ENCODE results near the gene PDE4B.

The PDE4B gene

DNA sequence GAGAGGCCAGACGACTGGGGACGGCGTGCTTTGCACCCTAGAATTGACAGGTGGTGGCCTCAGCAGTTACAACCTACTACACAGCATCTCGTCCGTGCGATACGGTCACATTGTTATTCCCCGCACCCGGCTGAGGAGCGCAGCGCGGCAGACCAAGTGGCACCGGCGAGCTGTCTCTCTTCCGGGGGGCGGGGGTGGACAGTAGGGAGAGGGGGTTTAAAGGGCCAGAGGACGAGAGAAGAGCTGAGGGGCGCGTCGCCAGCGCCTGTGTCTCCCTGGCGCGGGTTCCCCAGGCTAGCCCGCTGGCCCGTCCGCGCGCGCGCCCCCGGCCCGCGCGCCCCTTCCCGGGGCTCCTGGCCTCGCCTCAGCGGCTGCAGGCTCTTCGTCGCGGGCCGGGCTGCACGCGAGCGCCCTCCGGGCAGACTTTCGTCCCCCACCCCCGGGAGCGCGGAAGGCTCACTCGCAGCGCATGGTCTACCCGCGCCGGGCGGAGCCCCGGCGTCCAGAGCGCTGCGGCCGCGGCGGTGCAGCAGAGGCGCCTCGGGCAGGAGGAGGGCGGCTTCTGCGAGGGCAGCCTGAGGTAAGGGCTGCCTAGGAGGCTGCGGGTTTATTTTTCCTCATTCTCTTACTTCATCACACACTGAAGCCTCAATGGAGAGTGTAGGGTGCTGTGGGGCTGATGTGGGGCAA is at the start of gene PDE4B:
TSS of gene PDE4B (plus strand) at position 227 of the 690 bp plus-strand sequence.
- no peak for DNase-seq

DNA sequence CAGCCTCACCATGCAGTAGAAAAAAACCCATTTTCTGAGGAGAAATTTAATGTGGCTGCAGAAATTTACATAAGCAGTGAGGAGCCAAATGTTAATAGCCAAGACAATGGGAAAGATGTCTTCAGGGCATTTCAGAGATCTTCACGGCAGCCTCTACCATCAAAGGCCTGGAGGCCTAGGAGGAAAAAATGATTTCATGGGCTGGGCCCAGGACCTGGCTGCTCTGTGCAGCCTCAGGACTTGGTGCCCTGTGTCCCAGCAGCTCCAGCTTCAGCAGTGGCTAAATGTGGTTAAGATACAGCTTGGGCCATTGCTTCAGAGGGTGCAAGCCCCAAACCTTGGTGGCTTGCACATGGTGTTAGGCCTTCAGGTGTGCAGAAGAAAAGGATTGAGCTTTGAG is 48.0 kb upstream of the PDE4B start:
- no peak for DNase-seq

DNA sequence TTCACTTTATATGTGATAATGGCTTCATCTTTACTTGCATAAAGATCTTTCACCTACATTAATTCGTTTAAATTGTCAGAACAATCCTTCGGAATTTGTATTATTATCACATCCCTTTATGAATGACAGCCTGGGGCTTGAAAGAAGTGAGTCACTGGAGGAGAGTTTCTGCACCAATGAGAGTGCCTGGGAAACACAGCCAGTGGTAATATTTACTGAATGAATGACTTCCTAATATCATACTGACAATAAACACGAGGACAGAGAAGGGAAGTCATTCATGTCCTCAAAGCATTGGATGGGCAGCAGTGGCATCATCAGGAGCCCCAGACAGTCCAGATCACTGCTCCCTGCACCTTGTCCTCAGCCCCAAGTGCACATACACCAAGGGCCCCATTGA is 40.7 kb upstream of the PDE4B start:
- no peak for DNase-seq

DNA sequence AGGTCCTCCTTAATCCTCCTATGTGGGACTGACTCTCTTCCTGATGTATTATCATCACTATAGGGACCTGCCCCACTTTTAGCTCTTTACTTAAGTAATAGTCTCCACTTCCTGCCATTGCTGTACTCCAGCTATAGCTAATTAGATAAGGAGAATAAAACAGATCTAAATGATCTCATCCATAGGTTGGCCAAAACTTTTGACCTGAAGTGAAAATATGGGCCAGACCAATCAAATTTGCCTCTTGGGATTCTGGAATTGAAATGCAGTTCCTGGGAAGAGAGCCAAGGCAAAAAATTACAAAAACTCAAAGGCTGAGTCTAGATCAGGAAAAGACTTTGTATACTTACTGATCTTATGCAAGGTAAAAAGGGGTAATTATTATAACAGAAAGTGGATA is 36.1 kb upstream of the PDE4B start:
- DNase-seq, result no peak

DNA sequence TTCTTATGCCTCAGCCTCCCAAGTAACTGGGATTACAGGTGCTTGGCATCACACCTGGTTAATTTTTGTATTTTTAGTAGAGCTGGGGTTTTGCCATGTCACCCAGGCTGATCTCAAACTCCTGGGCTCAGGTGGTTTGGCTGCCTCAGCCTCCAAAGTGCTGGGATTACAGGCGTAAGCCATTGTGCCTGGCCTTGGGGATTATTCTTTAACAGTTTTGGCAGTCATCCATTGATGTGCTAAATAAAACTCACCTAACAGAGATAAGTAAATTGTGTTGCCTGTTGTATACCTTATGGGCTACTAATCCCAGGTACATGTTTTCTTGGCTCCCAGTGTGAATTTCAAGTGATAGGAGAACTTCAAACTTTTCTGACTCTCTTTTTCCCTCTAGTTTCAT is 35.2 kb upstream of the PDE4B start:
- no peak for DNase-seq

DNA sequence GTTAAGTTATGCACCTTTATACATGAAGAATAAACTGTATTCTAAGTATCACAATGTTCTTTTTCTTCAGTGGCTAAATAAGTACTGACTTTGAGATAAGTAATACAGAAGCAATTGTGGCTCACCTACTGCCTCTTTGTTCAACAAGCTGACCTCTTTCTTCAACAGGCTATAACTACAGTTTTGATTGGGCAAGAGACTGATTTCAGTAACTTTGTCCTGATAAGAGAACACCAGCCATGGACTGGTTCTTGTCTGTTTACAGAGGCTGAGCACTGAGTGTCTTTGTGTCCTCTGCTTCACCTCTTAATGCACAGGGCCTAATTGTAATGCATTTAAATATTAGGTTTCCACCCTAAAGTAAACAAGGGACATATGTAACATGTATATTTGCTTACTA is 34.6 kb upstream of the PDE4B start:
- no peak for DNase-seq

DNA sequence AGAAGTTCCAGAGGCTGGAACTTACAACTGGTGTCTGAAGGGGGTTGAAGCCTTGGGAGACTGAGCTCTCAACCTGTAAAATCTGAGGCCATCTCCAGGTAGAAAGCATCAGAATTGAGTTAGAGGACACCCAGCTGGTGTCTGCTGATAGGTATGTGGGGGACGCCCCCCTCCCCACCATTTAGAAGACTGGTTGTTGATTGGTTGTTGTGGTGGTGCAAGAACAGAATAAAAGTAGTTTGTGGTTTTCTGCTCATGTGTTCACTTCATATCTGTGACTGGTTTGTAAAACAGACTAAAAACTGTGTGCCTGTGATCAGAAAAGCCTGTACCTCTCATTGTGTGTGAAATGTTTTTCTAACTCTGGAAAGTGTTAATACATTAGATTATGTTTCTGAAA is 33.2 kb upstream of the PDE4B start:
- DNase-seq, result no peak

DNA sequence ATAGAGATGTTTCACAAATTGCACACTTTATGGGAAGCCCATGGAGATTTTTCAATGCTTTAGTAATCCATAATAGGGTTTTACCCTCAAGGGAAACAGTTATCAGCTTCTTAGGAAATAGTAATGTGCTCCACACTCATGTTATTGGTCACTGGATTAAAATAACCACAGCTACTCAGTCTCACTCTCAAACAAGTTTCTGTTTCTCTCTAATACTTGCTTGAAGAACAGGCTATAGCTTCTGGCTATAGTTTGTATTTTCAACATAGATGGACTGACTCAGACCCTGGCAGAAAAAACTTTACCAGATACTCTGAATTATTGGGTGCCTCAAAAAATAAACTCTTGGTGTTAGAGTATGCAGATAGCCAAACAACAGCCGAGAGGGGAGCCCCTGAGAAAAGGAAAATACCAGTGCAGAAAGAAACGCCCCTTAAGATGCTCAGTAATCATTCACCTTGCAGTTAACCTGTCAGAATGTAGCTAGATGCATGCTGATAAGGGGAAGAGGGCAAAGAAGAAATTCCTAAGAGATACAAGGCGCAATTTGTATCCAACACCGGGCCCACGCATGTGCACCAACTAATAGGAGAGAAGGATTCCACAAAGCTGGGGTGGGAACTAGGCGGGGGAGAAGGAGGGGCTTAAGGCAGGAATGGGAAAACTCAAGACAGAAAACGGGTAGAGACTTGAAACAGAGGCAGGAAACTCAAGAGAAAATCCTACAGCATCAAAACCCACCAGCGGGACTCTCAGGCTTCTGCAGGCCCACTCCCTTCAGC is 30.4 kb upstream of the PDE4B start:
- no peak for DNase-seq

DNA sequence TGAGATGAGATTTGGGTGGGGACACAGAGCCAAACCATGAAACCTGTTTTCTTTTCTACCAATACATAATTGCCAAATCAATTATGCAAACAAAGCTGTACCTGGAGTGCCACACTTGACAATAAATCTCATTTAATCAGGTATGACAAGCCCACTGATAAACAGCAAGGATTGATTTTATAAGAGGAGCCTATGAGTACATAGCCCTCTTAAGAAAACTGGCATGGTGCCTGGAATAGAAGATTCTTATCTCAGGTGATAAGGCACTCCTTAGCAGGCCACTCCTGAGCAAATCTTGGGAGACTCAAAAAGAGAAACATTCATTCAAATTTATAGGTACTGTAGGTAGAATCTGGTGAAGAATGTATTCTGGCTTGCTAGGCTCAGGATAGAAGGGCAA is 28.6 kb upstream of the PDE4B start:
- DNase-seq, result no peak

DNA sequence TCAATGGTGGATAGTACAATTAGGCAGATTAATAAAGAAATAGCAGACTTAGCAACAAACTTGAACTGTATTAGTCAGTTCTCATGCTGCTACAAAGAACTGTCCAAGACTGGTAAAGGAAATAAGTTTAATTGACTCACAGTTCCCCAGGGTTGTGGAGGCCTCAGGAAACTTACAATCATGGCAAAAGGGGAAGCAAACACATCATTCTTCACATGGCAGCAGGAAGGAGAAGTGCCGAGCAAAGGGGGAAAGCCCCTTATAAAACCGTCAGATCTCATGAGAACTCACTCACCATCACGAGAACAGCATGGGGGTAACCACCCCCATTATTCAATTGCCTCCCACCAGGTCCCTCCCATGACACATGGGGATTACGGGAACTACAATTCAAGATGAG is 27.1 kb upstream of the PDE4B start:
- DNase-seq, result no peak

DNA sequence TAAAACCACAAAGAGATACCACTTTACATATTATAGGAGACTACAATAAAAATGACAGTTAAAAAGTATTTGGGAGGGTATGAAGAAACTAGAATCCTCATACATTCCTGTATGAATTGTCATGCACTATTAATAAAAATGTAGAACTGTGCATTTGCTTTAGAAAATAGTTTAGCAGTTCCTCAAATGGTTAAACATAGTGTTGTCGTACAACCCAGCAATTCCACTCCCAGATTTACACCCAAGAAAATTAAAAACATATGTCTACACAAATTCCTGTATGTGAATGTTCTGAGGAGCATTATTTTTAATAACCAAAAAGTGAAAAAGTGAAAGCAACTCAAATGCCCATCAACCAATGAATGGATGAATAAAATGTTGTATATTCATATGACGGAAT is 23.1 kb upstream of the PDE4B start:
- no peak for DNase-seq

DNA sequence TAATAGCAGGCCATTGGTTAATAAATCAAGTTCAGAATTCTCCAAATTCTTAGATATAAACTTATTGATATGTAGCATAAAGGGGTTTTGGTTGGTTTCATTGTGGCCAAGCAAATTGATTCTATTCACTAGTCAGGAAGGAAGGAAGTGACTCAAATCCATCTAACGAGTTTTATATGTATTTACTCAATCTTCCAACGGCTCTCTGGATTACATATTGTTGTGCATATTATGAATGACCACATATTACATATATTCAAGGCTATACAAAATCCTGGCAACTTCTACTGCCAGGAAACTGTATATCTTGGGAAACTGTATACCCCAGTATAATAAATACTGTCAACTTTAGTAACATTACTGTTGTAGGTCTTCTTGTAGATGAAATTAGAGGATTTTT is 20.1 kb upstream of the PDE4B start:
- no peak for DNase-seq

DNA sequence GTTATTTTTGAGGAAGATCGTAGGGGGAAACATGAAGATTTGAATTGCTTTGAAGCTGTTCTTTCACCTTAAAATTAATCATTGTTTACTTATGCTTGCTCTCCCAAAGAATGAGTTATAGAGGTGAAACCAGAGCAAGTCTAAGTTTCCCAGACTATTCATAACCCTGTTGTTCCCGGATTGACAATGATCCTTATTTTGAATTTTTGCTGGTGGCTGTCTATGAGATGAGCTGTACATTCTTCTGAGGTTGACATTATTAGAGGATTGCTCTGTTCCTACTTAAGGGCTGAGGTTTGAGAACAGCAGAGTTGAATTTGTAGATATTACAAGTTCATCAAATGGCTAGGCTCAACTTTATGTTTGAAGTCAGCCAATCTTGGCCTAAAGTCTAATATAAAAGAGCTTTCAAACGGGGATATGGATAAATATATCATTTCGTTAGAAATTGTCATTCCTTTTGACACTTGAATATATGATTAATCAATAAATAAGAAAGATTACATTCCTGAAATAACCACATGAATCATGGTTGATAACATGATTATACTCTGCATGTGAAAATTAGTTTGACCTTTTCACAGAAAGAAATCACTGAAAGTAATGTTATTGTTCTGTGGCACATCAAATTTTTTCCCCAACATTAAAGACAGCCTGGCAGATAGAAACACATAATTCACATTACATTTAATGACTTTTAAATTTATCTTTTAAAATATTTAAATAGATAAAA is 19.1 kb upstream of the PDE4B start:
- DNase-seq, result no peak

DNA sequence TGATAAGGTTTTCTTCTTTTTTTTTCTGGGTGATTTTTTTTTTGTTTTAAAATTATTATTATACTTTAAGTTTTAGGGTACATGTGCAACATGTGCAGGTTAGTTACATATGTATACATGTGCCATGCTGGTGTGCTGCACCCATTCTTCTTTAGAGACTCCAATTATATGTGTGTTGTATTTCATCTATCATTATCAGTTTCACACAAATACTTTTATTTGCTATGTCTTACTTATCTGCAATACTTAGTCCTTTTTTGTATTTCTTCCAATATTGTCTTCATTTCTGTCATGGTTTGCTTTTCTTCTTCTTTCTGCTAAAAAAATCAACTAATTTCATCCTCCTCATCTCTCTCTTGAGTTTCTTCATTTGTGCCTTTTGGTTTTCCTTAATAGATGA is 3.9 kb upstream of the PDE4B start:
- DNase-seq, result no peak

DNA sequence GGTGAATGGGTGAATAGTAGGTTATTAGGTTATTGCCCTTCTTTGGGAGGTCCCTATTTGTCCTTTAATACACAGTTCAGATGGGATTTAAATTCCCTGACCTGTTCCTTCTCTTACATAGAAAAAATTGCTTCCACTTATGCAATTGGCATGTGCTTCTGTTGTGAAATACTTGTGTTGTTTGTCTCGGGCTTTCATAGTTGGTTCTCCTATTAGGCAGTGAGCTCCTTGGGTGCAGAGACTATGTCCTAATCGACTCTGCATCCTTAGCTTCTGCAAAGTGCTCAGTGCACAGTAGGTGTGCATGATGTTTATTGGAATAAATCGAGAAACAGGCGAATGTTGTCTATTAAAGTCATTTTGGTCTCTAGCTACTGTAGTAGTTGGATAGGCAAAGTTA is 1.3 kb upstream of the PDE4B start:
- no peak for DNase-seq

DNA sequence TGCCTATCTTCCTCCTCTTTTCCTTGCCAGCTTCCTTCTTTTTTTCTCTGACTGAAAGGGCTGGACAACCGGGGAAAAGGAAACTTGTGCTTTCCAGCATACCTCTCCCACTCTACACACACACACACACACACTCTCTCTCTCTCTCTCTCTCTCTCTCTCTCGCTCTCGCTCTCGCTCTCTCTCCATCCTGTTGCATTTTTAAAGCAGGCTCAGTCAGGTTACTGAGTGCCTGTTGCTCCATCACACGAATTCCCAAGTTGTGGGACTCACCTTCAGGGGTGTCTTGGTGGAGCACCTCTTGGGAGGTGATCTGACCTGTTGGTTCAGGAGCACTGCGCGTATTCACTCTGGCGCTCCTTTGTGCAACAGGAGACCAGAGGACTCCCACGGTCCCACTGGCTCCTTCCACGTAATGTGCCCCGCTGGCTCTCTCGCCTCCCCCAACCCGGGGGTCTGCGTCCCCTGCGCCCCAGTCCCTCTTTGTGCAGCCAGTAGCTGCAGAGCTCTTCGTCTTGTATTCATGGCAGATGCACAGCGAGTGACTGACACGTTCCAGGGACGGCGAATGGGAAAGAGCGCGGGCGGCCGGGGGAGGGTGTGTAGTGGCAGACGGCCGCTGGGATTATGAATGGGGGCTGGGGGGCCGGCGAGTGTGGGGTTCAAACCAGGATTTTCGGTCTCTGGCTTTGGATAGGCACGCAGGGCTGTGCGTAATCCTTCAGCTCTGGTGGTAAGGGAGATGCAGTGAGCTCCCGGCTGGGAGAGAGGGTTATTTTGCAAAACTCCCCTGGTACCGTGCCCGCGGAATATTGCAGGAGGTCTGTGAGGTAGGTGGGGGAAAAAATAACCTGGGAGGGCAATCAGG is 660 bp upstream of the PDE4B start:
- no peak for DNase-seq

DNA sequence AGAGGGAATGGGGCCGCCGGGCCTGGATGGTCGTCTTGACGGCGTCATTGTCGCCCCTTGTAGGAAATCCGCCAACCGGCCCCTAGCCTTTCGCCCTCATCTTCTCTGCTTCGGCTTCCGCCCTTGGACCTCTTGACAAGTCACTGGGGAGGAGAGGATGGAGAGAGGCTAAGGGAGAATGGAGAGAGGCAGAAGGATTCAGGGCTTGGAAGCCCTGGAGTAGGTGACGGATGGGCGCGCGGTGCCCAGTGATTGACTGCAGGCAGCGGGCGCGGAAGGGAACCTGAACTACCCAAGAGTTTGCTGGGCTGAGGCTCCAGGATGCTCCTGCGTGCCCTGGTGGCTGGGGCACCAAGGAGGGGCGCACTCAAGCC is 651 bp downstream of the PDE4B start:
- no peak for DNase-seq

DNA sequence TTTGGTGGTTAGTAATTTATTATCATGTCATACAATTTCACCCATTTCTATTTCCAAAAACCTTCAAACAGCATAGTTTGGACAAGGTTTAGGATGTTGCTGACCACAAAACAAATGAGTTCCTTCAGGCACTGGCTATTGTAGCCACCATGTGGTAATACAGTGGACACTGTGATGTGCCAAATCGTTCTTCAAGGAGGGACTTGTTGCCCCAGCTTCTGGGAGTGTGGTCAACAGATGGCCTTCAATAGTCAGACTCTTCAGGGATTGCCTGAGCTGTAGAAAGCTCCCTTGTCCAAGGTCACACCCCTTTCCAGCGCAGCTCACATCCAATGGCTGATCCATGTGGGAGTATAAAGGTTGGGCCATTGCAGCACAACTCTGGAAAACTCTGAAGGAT is 2.6 kb downstream of the PDE4B start:
- DNase-seq, result no peak

DNA sequence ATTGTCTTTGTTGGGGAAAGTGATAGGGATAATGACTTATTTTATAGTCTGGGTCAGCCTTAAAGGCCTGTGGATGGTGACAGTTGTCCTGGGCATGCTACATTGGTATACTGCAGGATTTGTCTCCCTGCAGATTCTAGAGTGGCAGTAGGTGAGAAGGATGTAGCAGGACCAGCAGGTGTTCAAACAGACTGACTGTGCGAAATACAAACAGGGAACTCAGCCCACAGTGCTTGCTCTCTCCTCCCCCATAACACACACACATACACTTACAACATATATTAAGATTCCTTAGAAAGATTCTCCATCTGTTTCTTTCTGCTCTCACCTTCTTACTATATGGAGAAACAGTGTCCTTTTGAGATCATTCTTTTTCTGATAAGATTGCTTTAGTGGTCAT is 6.9 kb downstream of the PDE4B start:
- no peak for DNase-seq

DNA sequence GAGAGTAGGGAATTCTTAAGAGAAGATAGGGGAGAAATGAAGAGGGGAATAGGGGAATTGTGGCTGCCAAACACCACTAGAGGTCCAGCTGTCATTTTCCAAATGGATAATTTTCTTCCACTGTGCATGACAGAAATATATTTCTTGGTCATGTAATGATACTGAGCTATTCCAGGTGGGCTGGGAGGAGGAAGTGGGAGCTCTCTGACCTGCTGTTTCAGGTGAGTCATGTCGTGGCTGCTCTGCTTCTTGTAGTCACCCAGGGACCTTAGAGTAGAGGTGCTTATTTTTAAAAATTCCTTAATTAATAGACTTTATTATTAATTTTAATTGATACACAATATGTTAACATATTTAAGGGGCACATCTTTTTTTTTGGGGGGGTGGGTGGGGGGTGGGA is 11.9 kb downstream of the PDE4B start:
- DNase-seq, result no peak

DNA sequence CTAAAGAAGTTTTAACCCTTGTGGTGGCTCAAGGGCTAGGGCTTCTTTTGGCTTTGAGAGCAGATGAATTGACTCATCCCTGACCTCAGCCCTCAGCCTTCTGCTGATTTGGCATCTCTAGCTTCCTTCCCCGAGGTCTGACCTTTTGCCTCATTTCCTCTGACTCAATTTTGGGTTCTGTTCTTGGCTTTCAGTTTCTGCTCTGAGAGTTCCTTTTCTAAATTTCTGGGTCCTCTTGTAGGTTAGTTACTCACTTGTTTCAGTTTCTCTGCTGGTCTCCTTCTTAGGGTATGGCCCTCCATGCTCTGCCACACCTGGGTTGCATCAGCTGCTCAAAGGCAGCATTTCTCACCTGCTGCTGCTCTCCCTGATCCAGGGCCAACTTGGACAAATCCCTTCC is 19.4 kb downstream of the PDE4B start:
- DNase-seq, result no peak

DNA sequence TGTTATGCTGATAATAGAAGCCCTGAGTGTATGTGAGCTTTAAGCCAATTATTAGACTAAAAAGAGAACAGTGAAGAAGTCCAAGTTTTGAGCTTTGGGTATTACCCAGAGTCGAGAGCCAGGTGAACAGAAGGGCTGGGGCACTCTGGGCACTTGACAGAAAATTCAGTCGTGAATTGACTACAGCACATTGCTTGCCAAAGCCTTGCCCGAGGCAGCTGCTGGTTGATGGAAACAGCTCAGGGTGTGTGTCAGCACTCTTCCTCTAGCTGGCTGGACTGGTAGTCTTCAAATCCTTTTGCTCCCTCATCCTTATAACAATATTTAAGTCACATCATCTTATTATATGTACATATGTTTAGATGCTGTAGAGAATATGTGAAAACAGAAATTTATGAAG is 21.3 kb downstream of the PDE4B start:
- no peak for DNase-seq

DNA sequence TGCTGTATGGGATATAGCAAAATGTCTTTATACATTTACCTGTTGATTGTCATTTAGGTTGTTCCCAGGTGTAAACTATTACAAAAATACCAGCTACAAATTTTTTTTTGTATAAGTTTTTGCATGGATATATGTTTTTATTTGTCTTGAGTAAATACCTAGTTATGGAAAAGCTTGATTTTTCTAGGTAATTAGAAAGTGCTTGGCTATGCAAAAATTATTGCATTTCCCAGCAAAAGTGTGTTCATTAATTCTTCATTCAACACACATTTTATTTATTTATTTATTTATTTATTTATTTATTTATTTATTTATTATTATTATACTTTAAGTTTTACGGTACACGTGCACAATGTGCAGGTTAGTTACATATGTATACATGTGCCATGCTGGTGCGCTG is 22.1 kb downstream of the PDE4B start:
- DNase-seq, result no peak

Data from NCI-H2171 (cell line).